SU-DHL-6 (cell line): ENCODE results near the gene INAVA.

Experiments
- CTCF ChIP-seq: fragments of 200-600 bp; sonication (generic); IDR thresholded peaks from one replicate; pipeline ENCODE4 v1.5.1; 2017; ENCODE audit warnings: antibody characterized with exemption, mild to moderate bottlenecking, low read length, moderate library complexity; ENCODE audit not compliant: insufficient read depth, poor library complexity, severe bottlenecking
- EZH2phosphoT487 ChIP-seq: fragments of 200-600 bp; sonication (generic), shearing (Covaris generic); conservative IDR thresholded peaks from 2 replicates; pipeline ENCODE4 v1.6.1; 2018; ENCODE audit warnings: mild to moderate bottlenecking, antibody characterized with exemption, low read length, moderate library complexity, mixed read lengths

DNA sequence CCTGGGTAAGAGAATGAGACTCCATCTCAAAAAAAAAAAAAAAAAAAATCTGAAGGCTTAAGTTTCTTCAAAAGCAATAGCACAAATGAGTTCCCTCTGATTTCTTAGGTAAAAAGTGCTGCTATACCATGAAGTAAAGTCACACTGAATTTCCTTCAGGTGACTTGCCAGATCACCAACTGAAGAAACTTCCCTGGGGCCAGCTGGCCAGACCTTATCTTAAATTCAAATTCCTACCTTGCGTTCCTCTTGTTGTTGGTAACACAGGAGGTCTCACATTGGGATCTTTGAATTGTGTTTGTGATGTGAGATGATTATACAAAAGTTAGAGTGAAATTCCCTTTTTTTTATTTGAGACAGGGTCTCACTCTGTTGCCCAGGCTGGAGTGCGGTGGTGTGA lies 11.8 kb downstream of the INAVA start:
- TF ChIP-seq CTCF (no peak), EZH2phosphoT487 (no peak)
